ENCODE data around the gene ERI2.

ERI2 gene

GRCh38 chr16:20806168-20807050 is at the start of gene ERI2, which contains the start of gene REXO5:
Gene ERI2, minus strand, starts transcription at chr16:20806472. Its CDS starts 42 bp downstream, at chr16:20806430.
Gene REXO5, plus strand, starts transcription at chr16:20806527. Its CDS starts 427 bp downstream, at chr16:20806954.
- Mint-ChIP-seq H3K27ac (peak within 1 kb of the TSS; percentile 68), H3K36me3 (no peaks in the 10 kb centered on the region), H3K9me3 (no peaks in the 10 kb centered on the region), H3K4me1 (peaks cover 8% of the 10 kb centered on the region), H3K4me3 (peak within 1 kb of the TSS; percentile 93), H3K27me3 (no peaks in the 10 kb centered on the region)
- ATAC-seq (ENCODE audit: low read depth) (peak; percentile 83), DNase-seq (ENCODE audit: low spot score in 2 of 2) (peak; percentile 42 to 56)

- Mint-ChIP-seq H3K27ac (no peak overlapping the region), H3K4me3 (no peak overlapping the region), H3K36me3 (peaks cover 10% of the 10 kb centered on the region), H3K4me1 (peaks cover 2% of the 10 kb centered on the region), H3K9me3 (no peaks in the 10 kb centered on the region), H3K27me3 (no peaks in the 10 kb centered on the region)
- DNase-seq (ENCODE audit: low spot score in 2 of 2) (no peak), ATAC-seq (ENCODE audit: low read depth) (no peak)
Measured at GRCh38 chr16:20854963-20855362, 48.7 kb upstream of the ERI2 start.

GRCh38 chr16:20853981-20854620 is 47.8 kb upstream of the ERI2 start:
- no peaks in the 10 kb centered on the region for H3K9me3 Mint-ChIP-seq
- no peak overlapping the region for H3K4me3 Mint-ChIP-seq
- no peak overlapping the region for H3K27ac Mint-ChIP-seq
- peaks cover 5% of the 10 kb centered on the region for H3K4me1 Mint-ChIP-seq
- DNase-seq (ENCODE audit: low spot score in 2 of 2) (no peak), ATAC-seq (ENCODE audit: low read depth) (no peak)
- peaks cover 5% of the 10 kb centered on the region for H3K36me3 Mint-ChIP-seq
- no peaks in the 10 kb centered on the region for H3K27me3 Mint-ChIP-seq

GRCh38 chr16:20853143-20853542 is 46.9 kb upstream of the ERI2 start:
- Mint-ChIP-seq H3K27ac (no peak overlapping the region), H3K4me3 (no peak overlapping the region), H3K9me3 (no peaks in the 10 kb centered on the region), H3K4me1 (peaks cover 5% of the 10 kb centered on the region), H3K36me3 (peaks cover 5% of the 10 kb centered on the region), H3K27me3 (no peaks in the 10 kb centered on the region)
- DNase-seq (ENCODE audit: low spot score in 2 of 2) (no peak), ATAC-seq (ENCODE audit: low read depth) (no peak)

- no peaks in the 10 kb centered on the region for H3K9me3 Mint-ChIP-seq
- H3K27ac Mint-ChIP-seq: no peak overlapping the region
- ATAC-seq (ENCODE audit: low read depth) (no peak), DNase-seq (ENCODE audit: low spot score in 2 of 2) (no peak)
- H3K4me3 Mint-ChIP-seq: no peak overlapping the region
- H3K36me3 Mint-ChIP-seq: peaks cover 2% of the 10 kb centered on the region
- peaks cover 5% of the 10 kb centered on the region for H3K4me1 Mint-ChIP-seq
- no peaks in the 10 kb centered on the region for H3K27me3 Mint-ChIP-seq
Measured at GRCh38 chr16:20851601-20852000, 45.3 kb upstream of the ERI2 start.

GRCh38 chr16:20850981-20851380 is 44.7 kb upstream of the ERI2 start:
- no peaks in the 10 kb centered on the region for H3K27me3 Mint-ChIP-seq
- ATAC-seq (ENCODE audit: low read depth) (no peak), DNase-seq (ENCODE audit: low spot score in 2 of 2) (no peak)
- no peaks in the 10 kb centered on the region for H3K9me3 Mint-ChIP-seq
- peaks cover 2% of the 10 kb centered on the region for H3K36me3 Mint-ChIP-seq
- H3K4me3 Mint-ChIP-seq: no peak overlapping the region
- peaks cover 5% of the 10 kb centered on the region for H3K4me1 Mint-ChIP-seq
- H3K27ac Mint-ChIP-seq: no peak overlapping the region

- H3K4me1 Mint-ChIP-seq: peaks cover 5% of the 10 kb centered on the region
- no peaks in the 10 kb centered on the region for H3K9me3 Mint-ChIP-seq
- H3K4me3 Mint-ChIP-seq: no peak overlapping the region
- DNase-seq (ENCODE audit: low spot score in 2 of 2): peak; percentile 60 to 69
- H3K27me3 Mint-ChIP-seq: no peaks in the 10 kb centered on the region
- H3K27ac Mint-ChIP-seq: no peak overlapping the region
- ATAC-seq (ENCODE audit: low read depth): no peak
- no peaks in the 10 kb centered on the region for H3K36me3 Mint-ChIP-seq
Measured at GRCh38 chr16:20849589-20850390, 43.5 kb upstream of the ERI2 start.

- ATAC-seq (ENCODE audit: low read depth) (no peak), DNase-seq (ENCODE audit: low spot score in 2 of 2) (no peak)
- no peaks in the 10 kb centered on the region for H3K9me3 Mint-ChIP-seq
- H3K27ac Mint-ChIP-seq: no peak overlapping the region
- no peak overlapping the region for H3K4me3 Mint-ChIP-seq
- H3K4me1 Mint-ChIP-seq: peaks cover 5% of the 10 kb centered on the region
- no peaks in the 10 kb centered on the region for H3K36me3 Mint-ChIP-seq
- no peaks in the 10 kb centered on the region for H3K27me3 Mint-ChIP-seq
Measured at GRCh38 chr16:20847550-20847949, 41.3 kb upstream of the ERI2 start.

- Mint-ChIP-seq H3K4me1 (peaks cover 5% of the 10 kb centered on the region), H3K36me3 (no peaks in the 10 kb centered on the region), H3K4me3 (no peak overlapping the region), H3K27ac (no peak overlapping the region), H3K27me3 (no peaks in the 10 kb centered on the region), H3K9me3 (no peaks in the 10 kb centered on the region)
- ATAC-seq (ENCODE audit: low read depth): no peak
- no peak for DNase-seq (ENCODE audit: low spot score in 2 of 2)
Measured at GRCh38 chr16:20846551-20846950, 40.3 kb upstream of the ERI2 start.

GRCh38 chr16:20846030-20846429 is 39.8 kb upstream of the ERI2 start:
- Mint-ChIP-seq H3K27me3 (no peaks in the 10 kb centered on the region), H3K4me1 (peaks cover 5% of the 10 kb centered on the region), H3K4me3 (no peak overlapping the region), H3K36me3 (no peaks in the 10 kb centered on the region), H3K9me3 (no peaks in the 10 kb centered on the region), H3K27ac (no peak overlapping the region)
- DNase-seq (ENCODE audit: low spot score in 2 of 2) (no peak), ATAC-seq (ENCODE audit: low read depth) (no peak)

- no peaks in the 10 kb centered on the region for H3K9me3 Mint-ChIP-seq
- no peak for DNase-seq (ENCODE audit: low spot score in 2 of 2)
- H3K27ac Mint-ChIP-seq: no peak overlapping the region
Measured at GRCh38 chr16:20844588-20844987, 38.3 kb upstream of the ERI2 start.

GRCh38 chr16:20844054-20844453 is 37.8 kb upstream of the ERI2 start:
- Mint-ChIP-seq H3K4me1 (no peaks in the 10 kb centered on the region), H3K36me3 (no peaks in the 10 kb centered on the region), H3K4me3 (no peak overlapping the region), H3K9me3 (no peaks in the 10 kb centered on the region), H3K27ac (no peak overlapping the region), H3K27me3 (no peaks in the 10 kb centered on the region)
- DNase-seq (ENCODE audit: low spot score in 2 of 2) (no peak), ATAC-seq (ENCODE audit: low read depth) (no peak)

More at GRCh38 chr16:20844588-20844987, 38.3 kb upstream of the ERI2 start:
- Mint-ChIP-seq H3K27me3 (no peaks in the 10 kb centered on the region), H3K36me3 (no peaks in the 10 kb centered on the region), H3K4me3 (no peak overlapping the region), H3K4me1 (no peaks in the 10 kb centered on the region)
- ATAC-seq (ENCODE audit: low read depth): no peak

- H3K4me1 Mint-ChIP-seq: peaks cover 8% of the 10 kb centered on the region
- ATAC-seq (ENCODE audit: low read depth) (peak; percentile 53), DNase-seq (ENCODE audit: low spot score in 2 of 2) (no peak)
- H3K9me3 Mint-ChIP-seq: peaks cover 6% of the 10 kb centered on the region
- no peaks in the 10 kb centered on the region for H3K27me3 Mint-ChIP-seq
- H3K36me3 Mint-ChIP-seq: peaks cover 5% of the 10 kb centered on the region
- no peak overlapping the region for H3K27ac Mint-ChIP-seq
- H3K4me3 Mint-ChIP-seq: no peak overlapping the region
Measured at GRCh38 chr16:20839504-20839903, 33.2 kb upstream of the ERI2 start.

GRCh38 chr16:20838240-20838639 is 32.0 kb upstream of the ERI2 start:
- H3K4me1 Mint-ChIP-seq: peaks cover 8% of the 10 kb centered on the region
- H3K36me3 Mint-ChIP-seq: peaks cover 5% of the 10 kb centered on the region
- H3K27me3 Mint-ChIP-seq: no peaks in the 10 kb centered on the region
- DNase-seq (ENCODE audit: low spot score in 2 of 2) (no peak), ATAC-seq (ENCODE audit: low read depth) (peak; percentile 74)
- H3K4me3 Mint-ChIP-seq: no peak overlapping the region
- peak overlapping the region; percentile 77 for H3K27ac Mint-ChIP-seq
- H3K9me3 Mint-ChIP-seq: peaks cover 6% of the 10 kb centered on the region
